ENCODE data around the gene CKB.

CKB gene

GRCh38 chr14:103537175-103537990 is 14.8 kb upstream of the CKB start:
- DNase-seq (ENCODE audit: low read depth): no peak

GRCh38 chr14:103536693-103537092 is 14.1 kb upstream of the CKB start:
- no peak for DNase-seq (ENCODE audit: low read depth)

GRCh38 chr14:103535891-103536565 is 13.4 kb upstream of the CKB start:
- DNase-seq (ENCODE audit: low read depth): no peak

GRCh38 chr14:103535081-103535890 is 12.7 kb upstream of the CKB start:
- DNase-seq (ENCODE audit: low read depth): no peak

GRCh38 chr14:103534576-103535061 is 12.0 kb upstream of the CKB start:
- no peak for DNase-seq (ENCODE audit: low read depth)

- DNase-seq (ENCODE audit: low read depth): no peak
Measured at GRCh38 chr14:103533999-103534575, 11.5 kb upstream of the CKB start.

- no peak for DNase-seq (ENCODE audit: low read depth)
Measured at GRCh38 chr14:103533137-103533998, 10.7 kb upstream of the CKB start.

GRCh38 chr14:103532216-103533136 is 9.8 kb upstream of the CKB start:
- DNase-seq (ENCODE audit: low read depth): no peak

GRCh38 chr14:103531421-103532215 is 9.0 kb upstream of the CKB start:
- no peak for DNase-seq (ENCODE audit: low read depth)

- DNase-seq (ENCODE audit: low read depth): no peak
Measured at GRCh38 chr14:103530831-103531230, 8.2 kb upstream of the CKB start.

- no peak for DNase-seq (ENCODE audit: low read depth)
Measured at GRCh38 chr14:103530390-103530789, 7.8 kb upstream of the CKB start.

- DNase-seq (ENCODE audit: low read depth): no peak
Measured at GRCh38 chr14:103529383-103530365, 7.0 kb upstream of the CKB start.

- DNase-seq (ENCODE audit: low read depth): no peak
Measured at GRCh38 chr14:103528587-103529382, 6.2 kb upstream of the CKB start, which contains the start of gene TRMT61A. Gene TRMT61A (plus strand): TSS chr14:103529196. CDS start chr14:103529979, 783 bp downstream.

GRCh38 chr14:103528146-103528586 is 5.5 kb upstream of the CKB start:
- DNase-seq (ENCODE audit: low read depth): no peak

- DNase-seq (ENCODE audit: low read depth): no peak
Measured at GRCh38 chr14:103527408-103528145, 4.9 kb upstream of the CKB start.

- no peak for DNase-seq (ENCODE audit: low read depth)
Measured at GRCh38 chr14:103526914-103527248, 4.3 kb upstream of the CKB start.

All from CMK (cell line).